NCI-H1048 (cell line): ENCODE measurements around the gene CALCOCO1.
"Not testable (repeated sequence)": the region's sequence is repeated elsewhere in the genome, so short reads cannot be mapped to it uniquely, and the experiment has no call there.

Source experiments
- DNase-seq: peaks from one replicate; lab custom pipeline; 2025; lab: John Stamatoyannopoulos, UW

CALCOCO1 gene, protein sequence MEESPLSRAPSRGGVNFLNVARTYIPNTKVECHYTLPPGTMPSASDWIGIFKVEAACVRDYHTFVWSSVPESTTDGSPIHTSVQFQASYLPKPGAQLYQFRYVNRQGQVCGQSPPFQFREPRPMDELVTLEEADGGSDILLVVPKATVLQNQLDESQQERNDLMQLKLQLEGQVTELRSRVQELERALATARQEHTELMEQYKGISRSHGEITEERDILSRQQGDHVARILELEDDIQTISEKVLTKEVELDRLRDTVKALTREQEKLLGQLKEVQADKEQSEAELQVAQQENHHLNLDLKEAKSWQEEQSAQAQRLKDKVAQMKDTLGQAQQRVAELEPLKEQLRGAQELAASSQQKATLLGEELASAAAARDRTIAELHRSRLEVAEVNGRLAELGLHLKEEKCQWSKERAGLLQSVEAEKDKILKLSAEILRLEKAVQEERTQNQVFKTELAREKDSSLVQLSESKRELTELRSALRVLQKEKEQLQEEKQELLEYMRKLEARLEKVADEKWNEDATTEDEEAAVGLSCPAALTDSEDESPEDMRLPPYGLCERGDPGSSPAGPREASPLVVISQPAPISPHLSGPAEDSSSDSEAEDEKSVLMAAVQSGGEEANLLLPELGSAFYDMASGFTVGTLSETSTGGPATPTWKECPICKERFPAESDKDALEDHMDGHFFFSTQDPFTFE

GRCh38 chr12:53727310-53728041, at the start of gene CALCOCO1:
CALCOCO1 (minus strand) TSS chr12:53727452; CDS start chr12:53725242, 2,210 bp downstream.
- DNase-seq = peak; percentile 93

DNA sequence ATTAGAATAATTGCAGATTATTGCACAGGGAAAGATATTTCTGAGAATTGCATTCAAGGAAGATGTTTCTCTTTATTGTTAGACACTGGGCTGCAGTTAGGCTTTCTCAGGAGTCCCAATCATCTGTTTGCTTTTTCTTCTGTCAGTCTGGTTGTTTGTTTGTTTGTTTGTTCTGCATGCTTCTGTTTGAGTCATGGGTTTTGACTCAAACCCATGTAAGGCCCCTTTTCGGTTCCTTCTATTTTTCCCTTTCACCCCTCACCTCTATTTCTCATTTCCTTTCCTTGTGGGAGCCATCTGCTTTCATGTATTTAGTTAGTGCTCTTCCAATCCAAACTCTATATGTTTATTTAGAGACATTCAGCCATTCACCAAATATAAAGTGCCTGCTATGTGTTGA, 49.6 kb upstream of the CALCOCO1 start:
- no peak for DNase-seq

DNA sequence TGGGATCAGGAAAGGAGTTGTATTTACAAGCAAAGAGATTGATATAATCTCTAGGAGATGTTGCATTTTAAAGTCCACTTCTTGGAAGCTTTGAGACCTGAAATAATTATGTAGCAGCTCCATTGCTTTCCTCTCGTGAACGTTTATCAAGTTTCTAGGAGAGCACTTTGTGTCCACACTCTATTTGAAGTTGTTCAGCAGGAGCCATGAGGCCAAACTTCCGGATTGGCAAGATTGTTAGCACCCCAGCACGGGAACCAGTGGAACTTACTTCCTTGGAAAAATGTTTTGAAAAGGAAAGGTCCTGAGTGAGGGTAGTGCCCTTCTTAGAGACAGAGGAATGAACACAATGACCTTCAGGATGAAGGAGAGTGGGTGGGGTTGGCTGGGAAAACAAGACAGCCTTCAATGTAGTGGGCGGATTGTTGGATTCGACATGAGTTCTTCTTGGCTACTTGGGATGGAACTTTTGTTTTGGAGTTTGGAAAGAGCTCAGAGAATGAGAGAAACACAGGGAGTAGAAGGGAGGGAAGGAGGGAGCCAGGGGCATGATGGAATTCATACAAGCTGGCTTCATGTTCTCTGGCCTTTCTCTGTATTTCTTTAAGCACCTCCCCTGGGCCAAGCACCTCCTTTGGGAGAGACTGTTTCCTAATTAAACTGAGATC, 48.4 kb upstream of the CALCOCO1 start:
- no peak for DNase-seq

DNA sequence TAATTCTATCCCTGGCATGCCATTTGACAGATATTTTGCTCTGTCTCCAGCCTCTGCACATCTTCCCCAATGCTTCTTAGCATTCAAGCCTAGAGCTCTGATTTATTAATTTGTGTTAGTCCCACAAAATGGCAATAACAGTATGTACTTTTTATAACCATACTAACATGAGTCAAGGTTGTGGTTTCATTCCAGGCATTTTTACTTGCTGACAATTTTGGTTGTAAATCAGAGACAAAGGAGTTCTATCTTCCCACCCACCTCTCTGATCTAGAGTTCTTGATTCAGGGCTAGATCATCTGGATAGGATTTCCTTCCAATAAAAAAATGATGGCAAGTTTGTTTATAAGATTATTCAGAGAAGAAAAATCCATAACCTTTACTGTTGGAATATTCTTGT, 43.0 kb upstream of the CALCOCO1 start:
- no peak for DNase-seq

GRCh38 chr12:53768976-53769375, 41.7 kb upstream of the CALCOCO1 start:
- no peak for DNase-seq

DNA sequence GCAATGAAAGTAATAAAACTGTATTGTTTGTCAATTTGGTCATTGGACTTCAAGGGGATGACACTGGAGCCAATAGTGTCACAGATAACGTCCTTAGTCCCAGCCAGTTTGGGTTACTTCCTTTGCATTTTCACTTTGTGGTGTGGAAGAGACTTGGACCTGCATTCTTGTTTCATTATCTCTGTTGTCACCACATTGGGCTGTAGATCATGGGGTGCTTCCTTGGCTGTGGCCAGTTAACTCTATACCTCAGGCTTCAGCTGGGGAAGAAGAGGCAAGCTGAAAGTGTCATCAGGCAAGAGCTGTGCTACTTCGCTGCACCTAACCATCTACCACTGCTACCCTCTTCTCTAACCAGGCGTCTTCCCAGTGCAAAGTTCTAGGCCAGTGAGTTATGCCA, 39.6 kb upstream of the CALCOCO1 start:
- DNase-seq = no peak

DNA sequence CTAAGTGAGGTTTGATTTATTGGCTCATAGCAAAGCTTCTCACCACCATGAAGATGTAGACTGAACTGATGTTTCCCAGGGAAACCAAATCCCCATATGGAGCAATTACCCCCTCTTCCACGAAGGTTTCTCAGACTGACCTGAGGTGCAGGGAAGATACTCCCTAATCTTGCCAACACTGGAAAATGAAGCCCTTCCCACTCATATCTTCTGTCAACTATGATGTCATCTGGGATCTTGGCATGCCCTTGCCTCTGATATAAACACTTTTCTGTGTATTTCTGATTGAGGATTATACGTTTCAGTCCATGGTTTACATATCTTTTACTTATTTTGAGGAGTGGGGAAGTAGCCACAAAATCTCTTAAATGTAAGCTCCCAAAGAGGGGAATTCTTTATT, 38.6 kb upstream of the CALCOCO1 start:
- DNase-seq = no peak

GRCh38 chr12:53764615-53765014, 37.4 kb upstream of the CALCOCO1 start:
- DNase-seq = no peak

- not testable (repeated sequence) for DNase-seq
These were observed 35.5 kb upstream of the CALCOCO1 start for GRCh38 chr12:53762793-53763192.

DNA sequence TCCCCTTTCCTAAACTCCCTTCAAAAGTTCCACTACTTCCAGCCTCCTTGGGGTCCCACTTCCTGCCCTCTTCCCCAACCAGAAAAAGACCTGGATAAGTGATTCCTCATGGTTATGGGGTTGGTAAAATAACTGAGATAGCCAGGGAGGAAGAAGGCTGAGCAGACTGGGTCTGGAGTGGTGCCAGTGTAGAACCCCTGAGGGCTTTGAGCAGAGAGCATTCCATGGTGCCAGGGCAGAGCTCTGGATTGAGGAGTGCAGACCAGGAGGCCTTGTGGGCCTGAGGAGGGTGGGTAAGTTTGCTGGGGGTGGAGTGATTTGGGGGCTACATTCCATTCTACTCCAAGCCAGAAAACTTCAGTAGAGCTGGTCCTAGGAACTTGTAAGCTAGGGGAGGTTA, 34.1 kb upstream of the CALCOCO1 start:
- DNase-seq = no peak

DNA sequence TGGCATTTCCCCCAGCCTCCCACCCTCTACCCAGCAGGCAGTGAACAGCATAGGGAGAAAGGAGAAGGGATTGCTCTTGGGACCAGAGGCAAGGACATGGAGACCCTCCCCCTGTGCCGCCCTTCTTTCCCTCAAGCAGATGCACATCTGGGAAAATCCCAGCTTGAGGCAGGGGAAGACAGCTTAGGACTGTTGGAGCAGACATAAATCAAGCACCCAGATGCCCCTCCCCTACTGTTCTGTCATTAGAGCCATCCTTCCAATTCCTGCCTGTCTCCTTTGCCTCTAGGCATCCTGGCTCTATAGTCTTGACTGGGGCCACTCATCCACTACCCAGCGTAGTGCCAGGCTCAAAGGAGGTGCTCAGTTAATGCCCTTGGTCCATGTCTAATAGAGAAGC, 32.0 kb upstream of the CALCOCO1 start:
- no peak for DNase-seq

DNA sequence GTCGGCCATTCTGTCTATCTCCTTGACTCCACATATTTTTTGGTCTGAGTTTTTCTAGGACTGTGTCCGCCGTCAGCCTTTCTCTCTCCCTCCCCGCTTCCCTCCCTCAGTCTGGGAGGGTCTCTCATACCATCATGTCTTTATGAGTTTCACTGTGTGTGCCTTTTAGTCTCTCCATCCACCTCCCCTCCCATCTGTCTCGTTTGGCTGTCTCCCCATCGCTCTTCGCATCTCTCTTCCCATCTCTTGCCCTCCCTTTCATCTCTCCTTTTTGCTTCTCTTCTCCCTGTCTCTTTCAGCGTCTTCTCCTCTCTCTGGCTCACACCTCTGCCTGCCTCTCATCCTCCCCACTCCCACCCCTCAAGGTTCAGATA, 31.5 kb upstream of the CALCOCO1 start:
- no peak for DNase-seq

GRCh38 chr12:53758081-53758729, 31.0 kb upstream of the CALCOCO1 start:
- DNase-seq = no peak

DNA sequence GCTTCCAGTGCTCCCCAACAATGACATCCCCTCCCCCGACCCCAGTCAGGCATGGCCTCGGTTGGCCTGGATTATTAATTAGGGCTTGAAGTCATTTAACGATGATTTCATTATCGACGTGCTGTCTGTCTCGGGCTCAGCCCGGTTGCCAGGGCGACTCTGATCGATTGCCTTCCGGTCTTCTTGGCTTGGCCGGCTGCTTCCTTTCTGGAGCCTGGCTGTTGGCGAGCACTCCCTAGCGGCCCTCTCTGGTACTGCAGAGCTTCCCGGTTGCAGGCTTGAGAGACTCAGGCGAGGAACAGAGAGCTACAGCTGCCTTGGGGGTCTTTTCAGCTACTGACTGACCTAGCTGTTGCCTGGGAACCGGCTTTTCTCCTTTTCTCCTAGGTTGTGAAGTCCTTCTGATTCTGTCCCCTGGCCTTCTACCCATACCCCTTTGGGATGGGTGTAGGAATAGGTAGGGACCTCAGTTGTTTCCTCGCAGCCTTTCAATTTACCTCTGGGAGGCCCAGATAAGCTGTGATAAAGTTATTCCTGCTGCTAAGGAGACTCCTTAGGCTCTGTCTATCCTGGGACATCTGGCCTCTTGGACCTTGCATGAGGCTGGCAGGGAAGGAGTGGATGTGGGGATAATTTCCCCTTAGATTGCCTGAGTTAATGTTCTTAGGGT, 30.0 kb upstream of the CALCOCO1 start:
- DNase-seq = peak; percentile 34

DNA sequence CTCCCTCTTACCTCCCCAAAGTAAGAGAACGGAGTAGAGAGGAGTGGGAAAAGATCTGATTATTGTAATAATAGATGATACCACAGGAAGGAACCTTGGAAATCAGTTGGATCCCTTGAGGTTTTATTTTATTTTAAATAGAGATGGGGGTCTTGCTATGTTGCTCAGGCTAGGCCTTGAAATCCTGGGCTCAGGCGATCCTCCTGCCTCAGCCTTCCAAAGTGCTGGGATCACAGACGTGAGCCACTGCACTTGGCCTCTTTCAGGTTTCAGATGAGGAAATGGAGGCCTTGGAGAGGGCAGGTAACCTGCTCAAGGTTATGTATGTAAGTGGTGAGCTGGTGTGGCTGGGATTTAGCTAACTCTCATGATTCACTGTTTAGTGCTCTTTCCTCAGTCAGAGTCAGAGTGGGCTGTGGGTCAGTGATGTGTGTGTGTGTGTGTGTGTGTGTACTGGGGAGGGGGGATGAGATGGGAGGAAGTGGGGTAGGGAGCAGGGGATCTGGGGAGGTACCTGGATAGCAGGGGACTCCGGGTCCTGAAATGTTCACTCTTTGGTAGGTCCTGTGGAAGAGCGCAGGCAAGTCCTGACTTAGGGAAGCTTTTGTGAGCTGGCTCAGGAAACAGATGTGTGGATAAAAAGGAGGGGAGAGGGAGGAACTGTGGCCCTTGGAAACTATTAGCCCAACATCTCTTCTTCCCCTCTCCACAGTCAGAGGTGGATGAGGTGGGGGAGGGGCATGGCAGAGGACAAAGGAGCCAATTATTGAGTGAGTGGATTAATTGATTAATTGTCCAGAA, 29.2 kb upstream of the CALCOCO1 start:
- no peak for DNase-seq

- DNase-seq = no peak
These were observed 28.6 kb upstream of the CALCOCO1 start for GRCh38 chr12:53755893-53756292.

DNA sequence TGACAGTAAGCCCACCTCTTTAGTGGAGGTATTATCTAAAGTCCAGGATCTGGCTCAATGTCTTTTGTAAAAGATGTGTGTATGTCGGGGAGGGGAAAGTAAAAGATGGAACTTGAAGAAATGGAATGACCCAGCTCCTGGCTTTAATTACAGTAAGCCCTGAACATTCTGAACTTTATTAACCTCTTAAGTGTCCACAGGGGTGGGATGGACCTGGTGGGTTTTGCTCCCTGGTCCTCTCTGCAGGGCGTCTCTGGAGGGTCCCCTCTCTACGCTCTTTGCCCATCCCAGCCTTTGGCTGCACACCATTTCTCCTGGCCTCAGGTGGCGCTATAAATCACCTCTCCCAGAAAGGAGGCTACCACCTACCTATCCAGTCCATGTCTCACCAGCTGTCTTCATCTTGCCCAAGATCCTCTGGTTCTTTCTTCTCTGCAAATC, 28.2 kb upstream of the CALCOCO1 start:
- DNase-seq = no peak

DNA sequence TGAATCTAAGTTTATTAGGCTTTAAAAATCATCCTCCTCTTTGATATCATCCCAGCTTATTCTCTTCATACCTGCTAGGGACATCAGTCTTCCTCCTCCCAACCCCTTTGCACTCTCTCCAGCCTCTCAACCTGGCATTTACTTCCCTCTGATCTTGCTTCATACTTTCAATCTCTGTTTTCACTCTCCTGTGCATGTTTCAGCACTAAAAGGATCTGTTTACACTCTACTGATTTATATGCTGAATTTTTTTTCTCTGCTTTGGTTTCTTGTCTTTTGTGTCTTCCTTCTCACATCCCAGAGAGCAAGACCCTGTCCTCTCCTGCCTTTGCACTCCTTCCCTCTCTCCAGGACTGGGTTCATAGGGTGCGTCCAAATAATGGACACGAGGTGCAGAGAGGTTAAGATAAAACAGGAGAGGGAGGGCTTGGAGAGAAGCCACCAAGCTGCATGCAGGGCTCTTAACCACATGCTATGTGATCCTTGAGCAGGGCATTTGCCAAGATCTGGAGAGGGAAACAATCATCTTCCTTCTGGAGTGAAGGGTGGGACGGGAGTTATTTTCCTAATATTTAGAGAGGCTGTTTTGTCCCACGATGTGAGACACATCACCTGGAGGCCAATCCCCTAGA, 27.5 kb upstream of the CALCOCO1 start:
- no peak for DNase-seq

GRCh38 chr12:53754188-53754585, 26.9 kb upstream of the CALCOCO1 start:
- DNase-seq = no peak

DNA sequence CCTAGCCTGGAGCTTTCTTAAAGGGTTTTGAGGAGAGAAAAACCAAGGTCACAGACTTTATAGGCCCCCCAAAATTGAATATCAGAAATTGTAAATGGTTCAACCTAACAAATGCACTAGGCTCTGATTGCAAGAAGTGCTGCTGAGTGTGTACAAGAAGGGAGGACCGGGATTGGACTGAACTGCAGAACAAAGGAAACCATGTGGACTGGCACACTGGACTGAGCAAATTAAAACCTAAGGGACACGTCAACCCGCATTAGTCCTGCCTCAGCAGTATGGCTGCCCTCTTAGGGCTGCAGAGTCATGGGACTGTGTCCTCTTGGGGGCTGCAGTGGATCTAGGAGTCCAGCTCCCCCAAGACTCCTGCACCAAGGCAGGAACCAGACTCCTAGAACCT, 25.4 kb upstream of the CALCOCO1 start:
- DNase-seq = no peak
